Esophagus squamous epithelium (tissue), 4 donors: Measurements from ENCODE around the gene C2orf74.

Source experiments
- CTCF ChIP-seq, 6 experiments: fragments of 450-650 bp in 4 of 6; fragments of 200-600 bp in 2 of 6; sonication (generic) in 2 of 6; IDR thresholded peaks; one replicate each; pipeline ENCODE4 v1.5.1; 2016 to 2019; ENCODE audit warnings: antibody characterized with exemption in 6 of 6, mild to moderate bottlenecking in 4 of 6, moderate library complexity in 4 of 6
- POLR2A ChIP-seq, 4 donors: fragments of 450-650 bp; IDR thresholded peaks; one replicate each; pipeline ENCODE4 v1.6.1; 2017; ENCODE audit warnings: antibody characterized with exemption in 4 of 4, mild to moderate bottlenecking in 4 of 4, moderate library complexity in 3 of 4

- TF ChIP-seq CTCF (IDR thresholded peaks at IDR 0.05) (no peak), POLR2A (IDR thresholded peaks at IDR 0.05) (no peak)
These were observed 47.8 kb upstream of the C2orf74 start for GRCh38 chr2:61114147-61114546.
